Heart left ventricle (tissue), 16 donors: ENCODE results near the gene OAS1. TPM values are rescaled to one million over a fixed set of nuclear protein-coding genes. Genes with fewer than 3 reads are reported as not detected.
A peak's percentile ranks its signal among the peaks of the same experiment; 100 is the strongest.

ENCODE experiments used
- ATAC-seq, 4 donors: fragments of 200-7000 bp; cut with Tn5 transposase; one replicate each; pipeline ENCODE4 v1.9.1; 2020 to 2022; ENCODE audit warnings: moderate library complexity in 4 of 4, mild to moderate bottlenecking in 3 of 4, moderate number of reproducible peaks in 1 of 4
- DNase-seq, 5 donors: peaks; one replicate each; pipeline ENCODE4 v3.0.0-alpha.2; 2020
- H3K27ac ChIP-seq, 12 donors: fragments of 200-600 bp; sonication (generic) in 4 of 12; one replicate each; pipeline versions ENCODE4 v1.5.0 to v1.8.0; 2016 to 2022; ENCODE audit warnings: mild to moderate bottlenecking in 2 of 12
- H3K27me3 ChIP-seq, 9 donors: fragments of 200-600 bp; sonication (generic) in 2 of 9; one replicate each; pipeline versions ENCODE4 v1.5.1 to v1.8.0; 2016 to 2022; ENCODE audit warnings: mild to moderate bottlenecking in 3 of 9
- H3K36me3 ChIP-seq, 9 donors: fragments of 200-600 bp; sonication (generic) in 2 of 9; one replicate each; pipeline versions ENCODE4 v1.5.0 to v1.8.0; 2018 to 2022; ENCODE audit warnings: mild to moderate bottlenecking in 2 of 9
- H3K4me1 ChIP-seq, 12 donors: fragments of 200-600 bp; sonication (generic) in 4 of 12; one replicate each; pipeline versions ENCODE4 v1.5.0 to v1.8.0; 2016 to 2022; ENCODE audit warnings: mild to moderate bottlenecking in 3 of 12
- H3K4me3 ChIP-seq, 12 donors: fragments of 200-600 bp; sonication (generic) in 4 of 12; one replicate each; pipeline versions ENCODE4 v1.5.0 to v1.8.0; 2017 to 2022; ENCODE audit warnings: mild to moderate bottlenecking in 9 of 12, moderate library complexity in 4 of 12
- H3K9me3 ChIP-seq, 12 donors: fragments of 200-600 bp; sonication (generic) in 4 of 12; one replicate each; pipeline versions ENCODE4 v1.5.0 to v1.8.0; 2016 to 2022; ENCODE audit warnings: mild to moderate bottlenecking in 1 of 12
- POLR2A ChIP-seq, 2 donors: fragments of 450-650 bp; IDR thresholded peaks; one replicate each; pipeline ENCODE4 v1.6.1; 2017; ENCODE audit warnings: antibody characterized with exemption in 2 of 2, mild to moderate bottlenecking in 2 of 2, moderate library complexity in 2 of 2
- WGBS, 4 donors: extraction: QIAGEN DNeasy Blood & Tissue Kit in 2 of 4; methylation state at CpG; one replicate each; pipeline versions ENCODE4 v1.1.5 to v1.1.7; 2013 to 2018; 5-methylcytosine and 5-hydroxymethylcytosine counted together
- intact Hi-C, 10 donors: fragments of 100-400 bp; cut with DNase I; formaldehyde crosslinking; loops; one replicate each; pipeline versions ENCODE4 v1.11.1 to v1.14.2; 2022
- polyA plus RNA-seq, 2 donors: library from polyadenylated mRNA; stranded (reverse); fragments of 200-250 nt; gene quantifications; one replicate each; pipeline ENCODE4 v1.2.3, GENCODE V29; 2013
- total RNA-seq, 9 donors: library from RNA; depleted of rRNA in 2 of 9; stranded (reverse); fragments of >200 nt in 2 of 9; fragmentation: NEBNext Ultra II Directional in 3 of 9; extraction: Animal tissue kit (Norgen Biotek cat#: 25700) in 3 of 9; gene quantifications; one replicate each; pipeline versions ENCODE4 v1.1.0 to v1.2.4, GENCODE V29; 2016 to 2023
- TF ChIP-seq, protein P1 (sequence below), 12 donors: fragments of 200-600 bp; sonication (generic) in 4 of 12; IDR thresholded peaks; one replicate each; pipeline versions ENCODE4 v1.5.0 to v1.8.0; 2018 to 2022; ENCODE audit warnings: antibody characterized with exemption in 12 of 12, mild to moderate bottlenecking in 5 of 12
- donor health status: ischemic (EF 13 %, LVEDD 7.1; RV severe dilation, severe dysfunction).
- donor health status: healthy with polysubstance abuse.
- donor health status: DM: no; HTN: yes; CAD: no.
- donor health status: DM: no; HTN: no; CAD: no.
- donor health status: ischemic (EF 25% LVEDD 6.9; RV normal size, moderate dysfunction).
- donor health status: ischemic (EF 25% LVEDD 5.7; RV mildly dilated, moderate dysfunction).
- donor health status: healthy.
- donor health status: DM: yes; HTN: yes; CAD: no.
- donor health status: ischemic (EF 35%, LVEDD 5.7; RV mildly dilated, moderate dysfunction).
- donor health status: nonischemic (EF 11% LVEDD 7.7; RV severe dilation, severe dysfunction).
- donor health status: DM: yes; HTN: yes; CAD: no.
- donor health status: PGD.
- donor health status: ischemic (EF 29% LVEDD 5.4; RV normal size, mild dysfunction).
- donor health status: nonischemic (EF 23%, LVEDD 6.1; RV moderate dilation, normal function).

OAS1 gene
- total and polyA plus RNA-seq, 11 donors, result 4.1 to 34.8 (median 5.8) TPM

DNA sequence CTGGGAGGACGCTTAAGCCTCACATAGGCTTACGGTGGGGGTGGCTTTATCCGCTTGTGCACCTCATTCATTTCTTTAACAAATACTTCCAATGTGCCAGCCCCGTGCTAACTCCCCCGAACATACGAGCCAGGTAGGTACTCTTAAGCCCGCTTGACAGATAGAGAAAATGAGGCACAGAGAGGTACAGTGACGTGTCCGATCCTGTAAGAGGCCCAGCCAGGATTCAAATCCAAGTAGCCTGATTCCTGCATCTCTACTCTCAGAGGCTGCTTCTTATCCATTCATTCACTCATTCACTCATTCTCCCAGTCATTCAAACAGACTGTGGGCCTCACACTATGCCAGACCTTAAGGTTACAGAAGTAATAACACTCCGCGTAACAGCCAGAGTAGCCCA, 32.0 kb downstream of the OAS1 start:
- ATAC-seq (peak in 1 of 4 donors; percentile 15), DNase-seq (no peak)
- H3K36me3 ChIP-seq, result peaks cover 0 to 27% (median 9%) of the 10 kb centered on the region in 9 donors
- H3K27me3 ChIP-seq, result peaks cover 0 to 8% (median 0%) of the 10 kb centered on the region in 9 donors
- intact Hi-C loops, result loop anchor here in 1 of 10 donors (5.0 kb wide), 1 partner anchor 39 kb away; the partner anchor contains the start of gene OAS2
- peaks cover 0 to 3% (median 0%) of the 10 kb centered on the region in 12 donors for H3K9me3 ChIP-seq
- H3K4me1 ChIP-seq, result peaks cover 0 to 34% (median 17%) of the 10 kb centered on the region in 12 donors
- H3K4me3 ChIP-seq, result peak overlapping the region; percentile 51 to 95 (median 81)
- peak overlapping the region; percentile 55 to 92 (median 82) for H3K27ac ChIP-seq
- no peak for TF ChIP-seq POLR2A (IDR thresholded peaks at IDR 0.05)
- TF ChIP-seq, protein P1, sequence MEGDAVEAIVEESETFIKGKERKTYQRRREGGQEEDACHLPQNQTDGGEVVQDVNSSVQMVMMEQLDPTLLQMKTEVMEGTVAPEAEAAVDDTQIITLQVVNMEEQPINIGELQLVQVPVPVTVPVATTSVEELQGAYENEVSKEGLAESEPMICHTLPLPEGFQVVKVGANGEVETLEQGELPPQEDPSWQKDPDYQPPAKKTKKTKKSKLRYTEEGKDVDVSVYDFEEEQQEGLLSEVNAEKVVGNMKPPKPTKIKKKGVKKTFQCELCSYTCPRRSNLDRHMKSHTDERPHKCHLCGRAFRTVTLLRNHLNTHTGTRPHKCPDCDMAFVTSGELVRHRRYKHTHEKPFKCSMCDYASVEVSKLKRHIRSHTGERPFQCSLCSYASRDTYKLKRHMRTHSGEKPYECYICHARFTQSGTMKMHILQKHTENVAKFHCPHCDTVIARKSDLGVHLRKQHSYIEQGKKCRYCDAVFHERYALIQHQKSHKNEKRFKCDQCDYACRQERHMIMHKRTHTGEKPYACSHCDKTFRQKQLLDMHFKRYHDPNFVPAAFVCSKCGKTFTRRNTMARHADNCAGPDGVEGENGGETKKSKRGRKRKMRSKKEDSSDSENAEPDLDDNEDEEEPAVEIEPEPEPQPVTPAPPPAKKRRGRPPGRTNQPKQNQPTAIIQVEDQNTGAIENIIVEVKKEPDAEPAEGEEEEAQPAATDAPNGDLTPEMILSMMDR (IDR thresholded peaks at IDR 0.05), result no peak
- WGBS, 4 donors, result 25 to 35% (median 30%) methylated on average over 8 to 11 of the region's 11 CpGs

DNA sequence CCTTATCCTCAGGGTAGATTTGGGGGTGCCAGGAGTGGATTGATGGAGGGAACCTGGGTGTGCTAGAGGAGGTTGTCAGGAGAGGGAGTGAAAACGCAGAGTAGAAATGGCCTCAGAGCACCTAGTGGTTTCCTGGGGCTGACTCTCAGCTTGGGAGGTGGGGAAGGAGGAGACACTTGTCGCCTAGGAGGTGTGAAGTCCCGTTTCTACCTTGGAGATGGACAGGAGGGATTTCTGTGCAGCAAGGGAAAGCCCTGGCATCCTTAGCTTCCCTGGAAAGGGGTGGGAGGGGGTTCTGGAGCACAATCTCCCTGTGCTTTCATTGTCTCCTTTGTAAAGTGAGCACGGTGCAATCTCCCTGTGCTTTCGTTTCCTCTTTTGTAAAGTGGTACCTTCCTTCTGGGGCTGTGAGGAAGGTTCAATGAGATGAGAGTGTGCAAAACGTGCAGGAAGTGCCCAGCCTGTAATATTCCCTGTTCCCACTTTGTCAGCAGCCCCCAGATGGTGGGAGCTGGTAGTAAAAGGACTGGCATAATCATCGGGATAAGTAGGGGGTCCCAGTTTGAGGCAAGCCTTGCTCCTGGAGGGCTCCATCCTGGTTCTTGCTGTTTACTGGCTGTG, 33.1 kb downstream of the OAS1 start:
- ATAC-seq (no peak), DNase-seq (no peak)
- Histone ChIP-seq H3K36me3 (peaks cover 0 to 38% (median 15%) of the 10 kb centered on the region in 9 donors), H3K27me3 (peaks cover 0 to 8% (median 0%) of the 10 kb centered on the region in 9 donors), H3K4me3 (peak overlapping the region in 10 of 12 donors; percentile 10 to 95 (median 77)), H3K9me3 (peaks cover 0 to 3% (median 0%) of the 10 kb centered on the region in 12 donors), H3K27ac (peak overlapping the region in 3 of 12 donors; percentile 58 to 86 (median 78)), H3K4me1 (peaks cover 0 to 34% (median 17%) of the 10 kb centered on the region in 12 donors)
- TF ChIP-seq, protein P1 (IDR thresholded peaks at IDR 0.05), result no peak
- no peak for TF ChIP-seq POLR2A (IDR thresholded peaks at IDR 0.05)
- WGBS, 4 donors, result 28 to 45% (median 37%) methylated on average over 7 of the region's 7 CpGs
- intact Hi-C loops, result loop anchor here in 1 of 10 donors (5.0 kb wide), 1 partner anchor 37 kb away; the partner anchor contains the start of gene OAS2

DNA sequence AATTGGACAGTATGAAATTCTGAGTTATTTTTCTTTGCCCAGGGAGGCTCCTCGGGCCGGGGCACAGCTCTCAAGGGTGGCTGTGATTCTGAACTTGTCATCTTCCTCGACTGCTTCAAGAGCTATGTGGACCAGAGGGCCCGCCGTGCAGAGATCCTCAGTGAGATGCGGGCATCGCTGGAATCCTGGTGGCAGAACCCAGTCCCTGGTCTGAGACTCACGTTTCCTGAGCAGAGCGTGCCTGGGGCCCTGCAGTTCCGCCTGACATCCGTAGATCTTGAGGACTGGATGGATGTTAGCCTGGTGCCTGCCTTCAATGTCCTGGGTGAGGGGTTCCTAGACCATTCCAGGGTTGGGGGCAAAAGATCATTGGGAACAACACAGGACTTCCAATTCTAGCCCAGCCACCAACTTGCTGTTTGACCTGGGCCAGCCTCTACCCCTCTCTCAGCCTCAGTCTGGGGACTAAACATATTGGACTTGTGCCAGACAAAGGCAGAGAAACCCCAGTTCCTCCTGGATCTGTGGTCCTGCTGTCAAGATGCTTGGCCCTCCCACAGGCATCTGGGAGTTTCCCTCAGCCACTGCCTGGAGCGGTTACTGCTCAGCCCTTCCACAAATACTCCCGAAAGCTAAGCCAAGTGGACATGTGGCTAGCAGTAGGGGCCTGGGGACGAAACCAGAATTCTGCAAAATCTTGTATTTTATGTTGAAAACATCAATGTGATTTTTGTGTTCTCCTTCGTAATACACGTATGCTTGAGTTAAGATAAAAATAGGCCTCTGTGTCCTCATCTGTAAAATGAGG, 35.0 kb downstream of the OAS1 start:
- Histone ChIP-seq H3K9me3 (no peaks in the 10 kb centered on the region), H3K4me3 (no peak overlapping the region), H3K27me3 (peaks cover 0 to 8% (median 0%) of the 10 kb centered on the region in 9 donors), H3K4me1 (peaks cover 0 to 34% (median 17%) of the 10 kb centered on the region in 12 donors), H3K27ac (no peak overlapping the region), H3K36me3 (peaks cover 0 to 57% (median 25%) of the 10 kb centered on the region in 9 donors)
- no peak for TF ChIP-seq POLR2A (IDR thresholded peaks at IDR 0.05)
- TF ChIP-seq, protein P1 (IDR thresholded peaks at IDR 0.05), result no peak
- intact Hi-C loops, result no loop called here
- 80 to 89% (median 88%) methylated on average over 13 to 16 of the region's 16 CpGs for WGBS, 4 donors
- ATAC-seq (no peak), DNase-seq (no peak)

DNA sequence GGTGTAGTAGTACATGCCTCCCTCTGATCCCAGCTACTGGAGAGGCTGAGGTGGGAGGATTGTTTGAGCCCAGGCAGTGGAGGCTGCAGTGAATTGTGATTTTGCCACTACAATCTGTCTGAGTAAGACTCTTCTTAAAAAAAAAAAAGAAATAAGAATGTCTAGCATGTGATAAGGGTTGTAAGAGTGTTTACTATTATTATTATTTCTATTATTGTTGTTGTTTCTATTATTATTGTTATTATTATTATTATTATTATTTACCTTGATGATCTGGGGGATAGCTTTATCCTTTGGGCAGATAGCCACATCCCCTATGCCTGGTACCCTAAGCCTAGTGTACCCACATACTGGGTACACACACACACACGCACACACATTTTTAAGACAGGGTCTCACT, 35.8 kb downstream of the OAS1 start:
- ATAC-seq (no peak), DNase-seq (no peak)
- Histone ChIP-seq H3K27me3 (peaks cover 0 to 8% (median 0%) of the 10 kb centered on the region in 9 donors), H3K9me3 (no peaks in the 10 kb centered on the region), H3K4me3 (no peak overlapping the region), H3K36me3 (peaks cover 0 to 65% (median 34%) of the 10 kb centered on the region in 9 donors), H3K27ac (no peak overlapping the region), H3K4me1 (peaks cover 0 to 34% (median 17%) of the 10 kb centered on the region in 12 donors)
- intact Hi-C loops, result no loop called here
- WGBS, 4 donors, result 98 to 100% (median 99%) methylated on average over 1 of the region's 1 CpG
- TF ChIP-seq, protein P1 (IDR thresholded peaks at IDR 0.05), result no peak
- TF ChIP-seq POLR2A (IDR thresholded peaks at IDR 0.05), result no peak
